SU-DHL-6 (cell line): ENCODE data around the gene GPR35.

ENCODE experiments used
- H2AFZ ChIP-seq: fragments of 200-600 bp; sonication (generic); 2 replicates; pipeline ENCODE4 v1.6.1; 2014; ENCODE audit warnings: low read depth, mild to moderate bottlenecking, moderate library complexity, mixed read lengths, antibody characterized with exemption, low read length; ENCODE audit not compliant: severe bottlenecking
- H3F3A ChIP-seq: fragments of 200-600 bp; shearing (Covaris generic); 2 replicates; pipeline ENCODE4 v1.6.0; 2016; ENCODE audit warnings: antibody characterized with exemption, mild to moderate bottlenecking; ENCODE audit not compliant: insufficient read depth
- H3K27ac ChIP-seq: fragments of 200-600 bp; sonication (generic); 2 replicates; pipeline ENCODE4 v1.5.1; 2016; ENCODE audit warnings: low read depth, mild to moderate bottlenecking, low read length, moderate library complexity, mixed read lengths
- H3K27me3 ChIP-seq: fragments of 200-600 bp; sonication (generic), shearing (Covaris generic); 2 replicates; pipeline ENCODE4 v1.6.0; 2014; ENCODE audit warnings: mild to moderate bottlenecking, low read length
- H3K36me3 ChIP-seq: fragments of 200-600 bp; sonication (generic); 2 replicates; pipeline ENCODE4 v1.6.1; 2014; ENCODE audit warnings: mild to moderate bottlenecking, low read length, mixed read lengths
- H3K4me2 ChIP-seq: fragments of 300-600, 200-600 bp; shearing (Covaris generic), sonication (generic); 2 replicates; pipeline ENCODE4 v1.6.0; 2014; ENCODE audit warnings: low read length, low read depth, mild to moderate bottlenecking; ENCODE audit not compliant: poor library complexity, severe bottlenecking
- H3K4me3 ChIP-seq: fragments of 200-600 bp; sonication (generic); 2 replicates; pipeline ENCODE4 v1.5.1; 2014; ENCODE audit warnings: antibody characterized with exemption, low read length, mild to moderate bottlenecking, mixed read lengths; ENCODE audit not compliant: insufficient read depth, poor library complexity, severe bottlenecking
- H3K79me2 ChIP-seq: fragments of 200-600 bp; sonication (generic); 2 replicates; pipeline ENCODE4 v1.6.1; 2014; ENCODE audit warnings: mild to moderate bottlenecking, low read length, moderate library complexity; ENCODE audit not compliant: insufficient read depth
- H3K9ac ChIP-seq: fragments of 200-600 bp; sonication (generic); 2 replicates; pipeline ENCODE4 v1.7.0; 2014; ENCODE audit warnings: mild to moderate bottlenecking, low read length
- H3K9me2 ChIP-seq: fragments of 200-600 bp; sonication (generic); replicated peaks from 2 replicates; pipeline ENCODE4 v1.6.1; 2014; ENCODE audit warnings: low read length; ENCODE audit not compliant: insufficient read depth
- H3K9me3 ChIP-seq: fragments of 200-600 bp; sonication (generic); 2 replicates; pipeline ENCODE4 v1.6.1; 2014; ENCODE audit warnings: low read length, mixed read lengths; ENCODE audit not compliant: insufficient read depth
- H4K20me1 ChIP-seq: fragments of 200-600 bp; sonication (generic); 2 replicates; pipeline ENCODE4 v1.6.1; 2014; ENCODE audit warnings: low read depth, mild to moderate bottlenecking, antibody characterized with exemption, low read length, moderate library complexity, mixed read lengths
- CTCF ChIP-seq: fragments of 200-600 bp; sonication (generic); IDR thresholded peaks from one replicate; pipeline ENCODE4 v1.5.1; 2017; ENCODE audit warnings: antibody characterized with exemption, mild to moderate bottlenecking, low read length, moderate library complexity; ENCODE audit not compliant: insufficient read depth, poor library complexity, severe bottlenecking
- EZH2phosphoT487 ChIP-seq: fragments of 200-600 bp; sonication (generic), shearing (Covaris generic); conservative IDR thresholded peaks from 2 replicates; pipeline ENCODE4 v1.6.1; 2018; ENCODE audit warnings: mild to moderate bottlenecking, antibody characterized with exemption, low read length, moderate library complexity, mixed read lengths

Gene GPR35

GRCh38 chr2:240604291-240604938 is 20.9 kb upstream of the GPR35 start:
- TF ChIP-seq EZH2phosphoT487 (no peak), CTCF (no peak)
- H3K27me3 ChIP-seq, result no peaks in the 10 kb centered on the region
- no peak overlapping the region for H3K4me3 ChIP-seq
- no peaks in the 10 kb centered on the region for H4K20me1 ChIP-seq
- H3K9ac ChIP-seq, result no peak overlapping the region
- H2AFZ ChIP-seq, result no peak overlapping the region
- no peaks in the 10 kb centered on the region for H3K79me2 ChIP-seq
- H3K9me2 ChIP-seq, result no peaks in the 10 kb centered on the region
- no peak overlapping the region for H3K27ac ChIP-seq
- no peaks in the 10 kb centered on the region for H3K36me3 ChIP-seq
- no peaks in the 10 kb centered on the region for H3F3A ChIP-seq
- H3K9me3 ChIP-seq, result no peaks in the 10 kb centered on the region
- no peak overlapping the region for H3K4me2 ChIP-seq

GRCh38 chr2:240604939-240605716 is 20.2 kb upstream of the GPR35 start:
- Histone ChIP-seq H3K79me2 (no peaks in the 10 kb centered on the region), H3F3A (no peaks in the 10 kb centered on the region), H3K9ac (no peak overlapping the region), H3K9me2 (no peaks in the 10 kb centered on the region), H3K27me3 (no peaks in the 10 kb centered on the region), H3K4me3 (no peak overlapping the region), H2AFZ (no peak overlapping the region), H3K4me2 (no peak overlapping the region), H4K20me1 (no peaks in the 10 kb centered on the region), H3K36me3 (no peaks in the 10 kb centered on the region), H3K27ac (no peak overlapping the region), H3K9me3 (no peaks in the 10 kb centered on the region)
- TF ChIP-seq CTCF, result no peak
- TF ChIP-seq EZH2phosphoT487, result no peak

- Histone ChIP-seq H3K9ac (no peak overlapping the region), H3K9me2 (no peaks in the 10 kb centered on the region), H4K20me1 (no peaks in the 10 kb centered on the region), H3K27ac (no peak overlapping the region), H3K9me3 (no peaks in the 10 kb centered on the region), H3F3A (no peaks in the 10 kb centered on the region), H3K4me3 (no peak overlapping the region), H3K4me2 (no peak overlapping the region), H2AFZ (no peak overlapping the region), H3K36me3 (no peaks in the 10 kb centered on the region), H3K79me2 (no peaks in the 10 kb centered on the region), H3K27me3 (no peaks in the 10 kb centered on the region)
- TF ChIP-seq CTCF, result no peak
- no peak for TF ChIP-seq EZH2phosphoT487
These were observed 19.2 kb upstream of the GPR35 start for GRCh38 chr2:240605867-240606743.
